ENCODE measurements around the gene OR8B4.
A peak's percentile ranks its signal among the peaks of the same experiment; 100 is the strongest.
"Not testable (repeated sequence)": the region's sequence is repeated elsewhere in the genome, so short reads cannot be mapped to it uniquely, and the experiment has no call there.

OR8B4 gene

DNA sequence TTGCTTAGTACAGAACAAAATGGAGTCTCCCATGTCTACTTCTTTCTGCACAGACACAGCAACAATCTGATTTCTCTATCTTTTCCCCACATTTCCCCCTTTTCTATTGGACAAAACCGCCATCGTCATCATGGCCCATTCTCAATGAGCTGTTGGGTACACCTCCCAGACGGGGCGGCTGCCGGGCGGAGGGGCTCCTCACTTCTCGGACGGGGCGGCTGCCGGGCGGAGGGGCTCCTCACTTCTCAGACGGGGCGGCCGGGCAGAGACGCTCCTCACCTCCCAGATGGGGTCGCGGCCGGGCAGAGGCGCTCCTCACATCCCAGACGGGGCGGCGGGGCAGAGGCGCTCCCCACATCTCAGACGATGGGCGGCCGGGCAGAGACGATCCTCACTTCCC, 21.5 kb downstream of the OR8B4 start:
- not testable (repeated sequence) for DNase-seq

GRCh38 chr11:124402326-124402922, 22.2 kb downstream of the OR8B4 start:
- peak; percentile 52 for DNase-seq

DNA sequence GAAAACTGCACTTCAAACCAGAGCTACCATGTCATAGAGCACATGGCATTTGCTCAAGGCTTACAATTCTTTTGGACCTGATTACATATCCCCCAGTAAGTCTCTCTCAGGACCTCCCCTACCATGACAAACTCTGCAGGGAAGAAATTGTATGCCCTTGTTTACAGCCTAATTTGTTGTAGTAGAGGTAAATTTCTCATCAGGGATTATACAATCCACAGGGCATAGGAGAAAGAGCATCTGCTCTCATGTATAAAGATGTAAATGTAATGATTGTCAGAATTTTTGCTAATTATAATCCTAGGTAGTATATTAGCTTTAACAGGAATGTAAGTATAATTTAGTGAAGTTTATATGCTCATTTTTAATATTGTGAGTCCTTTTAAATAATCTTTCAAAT, 25.7 kb downstream of the OR8B4 start, which contains the start of gene OR8B3:
TSS of gene OR8B3 (minus strand) at position 101 of the 400 bp plus-strand sequence. CDS start 1,673 bp downstream, outside the sequence.
- no peak for DNase-seq

DNA sequence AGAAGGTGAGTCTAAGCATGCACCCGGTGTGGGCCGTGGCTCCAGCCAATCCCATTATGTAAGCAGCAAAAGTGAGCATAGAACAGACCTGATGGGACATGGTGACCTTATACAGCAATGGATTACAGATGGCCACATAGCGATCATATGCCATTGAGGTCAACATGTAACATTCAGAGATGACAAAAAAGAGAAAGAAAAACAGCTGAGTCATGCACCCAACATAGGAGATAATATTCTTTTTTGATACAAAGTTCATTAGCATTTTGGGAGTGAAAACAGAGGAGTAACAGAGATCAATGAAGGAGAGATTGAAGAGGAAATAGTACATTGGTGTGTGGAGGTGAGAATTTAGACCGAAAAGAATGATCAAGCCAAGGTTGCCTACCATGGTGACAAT, 27.8 kb downstream of the OR8B4 start:
- DNase-seq: not testable (repeated sequence)

DNA sequence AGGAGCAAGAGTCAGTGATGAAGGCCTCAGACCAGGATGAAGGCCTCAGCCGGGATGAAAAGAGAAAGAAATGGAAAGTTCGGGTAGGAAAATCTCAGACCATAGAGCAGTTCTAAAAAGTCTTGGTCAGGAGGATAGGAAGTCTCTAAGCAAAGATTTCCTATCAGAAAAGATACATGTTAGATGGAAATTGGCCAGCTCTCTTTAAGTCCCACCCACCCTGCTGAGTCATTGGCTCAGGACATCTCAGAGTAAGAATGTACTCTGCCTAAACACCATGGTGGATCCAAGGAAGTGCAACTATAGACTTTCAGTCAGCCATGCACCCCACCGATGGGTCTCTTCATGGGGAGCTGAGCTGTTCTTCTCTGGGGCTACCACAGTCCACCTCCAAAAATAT, 30.3 kb downstream of the OR8B4 start:
- no peak for DNase-seq

DNA sequence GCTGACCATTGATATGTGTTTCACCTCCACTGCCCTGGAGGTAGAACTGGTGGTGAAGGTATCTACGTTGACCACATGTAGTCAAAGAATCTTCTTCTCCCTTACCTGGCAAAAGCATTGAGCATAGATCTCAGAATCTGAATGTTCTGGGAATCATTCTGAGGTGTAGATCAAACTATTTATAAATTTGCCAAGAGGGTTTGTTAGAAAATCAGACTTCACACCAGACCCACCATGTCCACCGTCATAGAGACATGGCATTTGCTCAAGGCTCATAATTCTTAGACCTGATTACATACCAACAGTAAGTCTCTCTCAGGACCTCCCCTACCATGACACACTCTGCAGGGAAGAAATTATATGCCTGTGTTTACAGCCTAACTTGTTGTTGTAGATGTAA, 40.3 kb downstream of the OR8B4 start, which contains the start of gene OR8B2:
TSS of gene OR8B2 (minus strand) at position 101 of the 400 bp plus-strand sequence. CDS start 1,156 bp downstream, outside the sequence.
- DNase-seq: no peak

- DNase-seq: not testable (repeated sequence)
Observed at GRCh38 chr11:124382857-124383256, 41.8 kb downstream of the OR8B4 start.

DNA sequence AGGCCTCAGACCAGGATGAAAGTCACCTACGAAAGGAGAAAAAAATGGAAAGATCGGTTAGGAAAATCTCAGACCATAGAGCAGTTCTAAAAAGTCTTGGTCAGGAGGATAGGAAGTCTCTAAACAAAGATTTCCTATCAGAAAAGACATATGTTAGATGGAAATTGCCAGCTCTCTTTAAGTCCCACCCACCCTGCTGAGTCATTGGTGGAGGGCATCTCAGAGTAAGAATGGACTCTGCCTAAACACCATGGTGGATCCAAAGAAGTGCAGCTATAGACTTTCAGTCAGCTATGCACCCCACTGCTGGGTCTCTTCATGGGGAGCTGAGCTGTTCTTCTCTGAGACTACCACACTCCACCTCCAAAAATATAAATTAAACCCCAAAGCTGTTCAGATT, 44.1 kb downstream of the OR8B4 start:
- DNase-seq: no peak

DNA sequence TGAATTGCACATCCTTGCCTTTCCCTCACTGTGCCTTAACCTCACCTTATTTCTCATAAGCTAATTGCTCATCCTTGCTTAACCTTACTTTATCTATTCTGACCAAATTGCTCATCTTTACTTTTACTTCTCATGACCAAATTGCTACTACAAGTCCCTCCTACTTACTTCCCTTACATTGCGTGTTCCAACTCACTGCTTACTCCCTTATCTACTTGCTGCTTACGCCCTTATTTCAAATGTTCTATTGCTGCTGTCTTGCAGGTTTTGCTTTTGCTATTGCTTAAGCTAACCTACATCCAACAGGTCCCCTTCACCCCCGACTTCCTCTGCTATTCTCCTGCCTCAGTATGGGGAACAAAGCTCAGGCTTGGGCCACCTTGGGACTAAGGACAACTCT, 48.4 kb downstream of the OR8B4 start:
- DNase-seq: no peak

Measured in left hindlimb (tissue), 1 donor.